ENCODE data around the gene CRCP.

The CRCP gene

GRCh38 chr7:66181845-66182244 is 67.2 kb downstream of the CRCP start:
- DNase-seq (ENCODE audit: low spot score) (no peak), ATAC-seq (ENCODE audit: low read depth) (no peak)
- Histone ChIP-seq H3K4me3 (ENCODE audit: severe bottlenecking) (no peak overlapping the region), H3K27ac (ENCODE audit: poor library complexity, severe bottlenecking) (no peak overlapping the region), H3K9me3 (ENCODE audit: severe bottlenecking) (no peaks in the 10 kb centered on the region), H3K36me3 (ENCODE audit: low read depth) (no peaks in the 10 kb centered on the region), H3K27me3 (ENCODE audit: insufficient read depth, poor library complexity, severe bottlenecking) (no peaks in the 10 kb centered on the region), H3K4me1 (ENCODE audit: insufficient read depth, poor library complexity, severe bottlenecking) (no peaks in the 10 kb centered on the region)
- no peak for TF ChIP-seq CTCF (IDR thresholded peaks at IDR 0.05; ENCODE audit: poor library complexity, severe bottlenecking)

- Histone ChIP-seq H3K9me3 (ENCODE audit: severe bottlenecking) (no peaks in the 10 kb centered on the region), H3K27ac (ENCODE audit: poor library complexity, severe bottlenecking) (no peak overlapping the region), H3K36me3 (ENCODE audit: low read depth) (no peaks in the 10 kb centered on the region), H3K4me3 (ENCODE audit: severe bottlenecking) (no peak overlapping the region), H3K4me1 (ENCODE audit: insufficient read depth, poor library complexity, severe bottlenecking) (no peaks in the 10 kb centered on the region), H3K27me3 (ENCODE audit: insufficient read depth, poor library complexity, severe bottlenecking) (no peaks in the 10 kb centered on the region)
- no peak for ATAC-seq (ENCODE audit: low read depth)
- no peak for DNase-seq (ENCODE audit: low spot score)
- no peak for TF ChIP-seq CTCF (IDR thresholded peaks at IDR 0.05; ENCODE audit: poor library complexity, severe bottlenecking)
Measured at GRCh38 chr7:66182920-66183319, 68.3 kb downstream of the CRCP start.

- ATAC-seq (ENCODE audit: low read depth) (peak; percentile 60; the same call in 2 of the 3 replicates), DNase-seq (ENCODE audit: low spot score) (no peak)
- Histone ChIP-seq H3K36me3 (ENCODE audit: low read depth) (no peaks in the 10 kb centered on the region), H3K27me3 (ENCODE audit: insufficient read depth, poor library complexity, severe bottlenecking) (no peaks in the 10 kb centered on the region), H3K9me3 (ENCODE audit: severe bottlenecking) (no peaks in the 10 kb centered on the region), H3K27ac (ENCODE audit: poor library complexity, severe bottlenecking) (no peak overlapping the region), H3K4me1 (ENCODE audit: insufficient read depth, poor library complexity, severe bottlenecking) (no peaks in the 10 kb centered on the region), H3K4me3 (ENCODE audit: severe bottlenecking) (no peak overlapping the region)
- TF ChIP-seq CTCF (IDR thresholded peaks at IDR 0.05; ENCODE audit: poor library complexity, severe bottlenecking) = no peak
Measured at GRCh38 chr7:66183700-66184099, 69.1 kb downstream of the CRCP start.

GRCh38 chr7:66185680-66186187 is 71.1 kb downstream of the CRCP start:
- Histone ChIP-seq H3K27ac (ENCODE audit: poor library complexity, severe bottlenecking) (no peak overlapping the region), H3K36me3 (ENCODE audit: low read depth) (no peaks in the 10 kb centered on the region), H3K4me3 (ENCODE audit: severe bottlenecking) (no peak overlapping the region), H3K27me3 (ENCODE audit: insufficient read depth, poor library complexity, severe bottlenecking) (no peaks in the 10 kb centered on the region), H3K9me3 (ENCODE audit: severe bottlenecking) (no peaks in the 10 kb centered on the region), H3K4me1 (ENCODE audit: insufficient read depth, poor library complexity, severe bottlenecking) (no peaks in the 10 kb centered on the region)
- ATAC-seq (ENCODE audit: low read depth) (no peak), DNase-seq (ENCODE audit: low spot score) (no peak)
- TF ChIP-seq CTCF (IDR thresholded peaks at IDR 0.05; ENCODE audit: poor library complexity, severe bottlenecking) = no peak

GRCh38 chr7:66186991-66187390 is 72.3 kb downstream of the CRCP start:
- Histone ChIP-seq H3K27ac (ENCODE audit: poor library complexity, severe bottlenecking) (no peak overlapping the region), H3K27me3 (ENCODE audit: insufficient read depth, poor library complexity, severe bottlenecking) (no peaks in the 10 kb centered on the region), H3K4me3 (ENCODE audit: severe bottlenecking) (no peak overlapping the region), H3K9me3 (ENCODE audit: severe bottlenecking) (no peaks in the 10 kb centered on the region), H3K36me3 (ENCODE audit: low read depth) (no peaks in the 10 kb centered on the region), H3K4me1 (ENCODE audit: insufficient read depth, poor library complexity, severe bottlenecking) (no peaks in the 10 kb centered on the region)
- DNase-seq (ENCODE audit: low spot score) (no peak), ATAC-seq (ENCODE audit: low read depth) (no peak)
- no peak for TF ChIP-seq CTCF (IDR thresholded peaks at IDR 0.05; ENCODE audit: poor library complexity, severe bottlenecking)
